Astrocyte (in vitro differentiated cells and primary cell): Measurements from ENCODE around the gene WNT3A. TPM values are rescaled to one million over a fixed set of nuclear protein-coding genes. Genes with fewer than 3 reads are reported as not detected.

Experiments
- DNase-seq: peaks from one replicate; pipeline ENCODE4 v3.0.0-alpha.2; 2010; ENCODE audit warnings: low read depth
- FAIRE-seq: peaks from 2 replicates; lab custom pipeline; 2011; peaks lifted over from hg19 to GRCh38; lab: Jason Lieb, UNC
- H2AFZ ChIP-seq: 2 replicates; pipeline ENCODE4 v1.6.0; 2012; ENCODE audit warnings: low read depth, low read length, inconsistent platforms
- H3K27ac ChIP-seq: 2 replicates; pipeline ENCODE4 v1.5.1; 2011; ENCODE audit warnings: low read depth, low read length, inconsistent platforms
- H3K27me3 ChIP-seq: 2 replicates; pipeline ENCODE4 v1.6.0; 2011; ENCODE audit warnings: low read length, inconsistent platforms; ENCODE audit not compliant: insufficient read depth
- H3K36me3 ChIP-seq: 2 replicates; pipeline ENCODE4 v1.5.1; 2011; ENCODE audit warnings: low read length, inconsistent platforms; ENCODE audit not compliant: insufficient read depth
- H3K4me1 ChIP-seq: 2 replicates; pipeline ENCODE4 v1.5.1; 2011; ENCODE audit warnings: low read length, inconsistent platforms; ENCODE audit not compliant: insufficient read depth
- H3K4me2 ChIP-seq: 2 replicates; pipeline ENCODE4 v1.6.0; 2012; ENCODE audit warnings: low read length, inconsistent platforms
- H3K4me3 ChIP-seq: 2 replicates; pipeline ENCODE4 v1.5.1; 2011; ENCODE audit warnings: low read depth, mild to moderate bottlenecking, low read length, inconsistent platforms; ENCODE audit not compliant: insufficient read depth
- H3K79me2 ChIP-seq: 2 replicates; pipeline ENCODE4 v1.6.0; 2012; ENCODE audit warnings: mild to moderate bottlenecking, low read length, inconsistent platforms; ENCODE audit not compliant: insufficient read depth
- H3K9ac ChIP-seq: 2 replicates; pipeline ENCODE4 v1.6.0; 2012; ENCODE audit warnings: mild to moderate bottlenecking, low read length, inconsistent platforms
- H3K9me3 ChIP-seq: 2 replicates; pipeline ENCODE4 v1.5.1; 2012; ENCODE audit warnings: low read depth, mild to moderate bottlenecking, low read length, inconsistent platforms; ENCODE audit not compliant: insufficient read depth
- H4K20me1 ChIP-seq: 2 replicates; pipeline ENCODE4 v1.6.0; 2012; ENCODE audit warnings: low read length, inconsistent platforms; ENCODE audit not compliant: insufficient read depth
- H3K27ac Mint-ChIP-seq: one replicate; pipeline ENCODE4 v1.8.0; 2021; ENCODE audit warnings: mild to moderate bottlenecking, mixed read lengths; ENCODE audit not compliant: unreplicated experiment
- H3K27me3 Mint-ChIP-seq: one replicate; pipeline ENCODE4 v1.8.0; 2021; ENCODE audit warnings: low read depth, mixed read lengths; ENCODE audit not compliant: unreplicated experiment
- H3K36me3 Mint-ChIP-seq: one replicate; pipeline ENCODE4 v1.8.0; 2021; ENCODE audit warnings: low read depth, mixed read lengths; ENCODE audit not compliant: unreplicated experiment
- H3K4me1 Mint-ChIP-seq: one replicate; pipeline ENCODE4 v1.8.0; 2021; ENCODE audit warnings: low read depth, mixed read lengths; ENCODE audit not compliant: unreplicated experiment
- H3K4me3 Mint-ChIP-seq: one replicate; pipeline ENCODE4 v1.8.0; 2021; ENCODE audit warnings: mild to moderate bottlenecking, moderate library complexity, mixed read lengths; ENCODE audit not compliant: unreplicated experiment
- H3K9me3 Mint-ChIP-seq: one replicate; pipeline ENCODE4 v1.8.0; 2021; ENCODE audit warnings: mild to moderate bottlenecking, mixed read lengths; ENCODE audit not compliant: unreplicated experiment
- EZH2 ChIP-seq: IDR thresholded peaks from 2 replicates; pipeline ENCODE4 v1.6.1; 2012; ENCODE audit warnings: mild to moderate bottlenecking, low read length, inconsistent platforms; ENCODE audit not compliant: insufficient read depth
- total RNA-seq: library from RNA; stranded (reverse); gene quantifications from 2 replicates; pipeline ENCODE4 v1.2.1, GENCODE V29; 2021
- TF ChIP-seq, protein P1 (sequence below): IDR thresholded peaks from 2 replicates; pipeline ENCODE4 v1.5.1; 2011; ENCODE audit warnings: low read depth, mild to moderate bottlenecking, inconsistent platforms, low read length, moderate library complexity; ENCODE audit not compliant: insufficient read depth

Gene WNT3A
- total RNA-seq, 1 donor from 2014 or later: not detected

- no peaks in the 10 kb centered on the region for H3K27me3 ChIP-seq
- H3K4me3 Mint-ChIP-seq: no peak overlapping the region
- H3K4me2 ChIP-seq: no peak overlapping the region
- DNase-seq (no peak), FAIRE-seq (no peak)
- TF ChIP-seq EZH2: no peak
- TF ChIP-seq, protein P1, sequence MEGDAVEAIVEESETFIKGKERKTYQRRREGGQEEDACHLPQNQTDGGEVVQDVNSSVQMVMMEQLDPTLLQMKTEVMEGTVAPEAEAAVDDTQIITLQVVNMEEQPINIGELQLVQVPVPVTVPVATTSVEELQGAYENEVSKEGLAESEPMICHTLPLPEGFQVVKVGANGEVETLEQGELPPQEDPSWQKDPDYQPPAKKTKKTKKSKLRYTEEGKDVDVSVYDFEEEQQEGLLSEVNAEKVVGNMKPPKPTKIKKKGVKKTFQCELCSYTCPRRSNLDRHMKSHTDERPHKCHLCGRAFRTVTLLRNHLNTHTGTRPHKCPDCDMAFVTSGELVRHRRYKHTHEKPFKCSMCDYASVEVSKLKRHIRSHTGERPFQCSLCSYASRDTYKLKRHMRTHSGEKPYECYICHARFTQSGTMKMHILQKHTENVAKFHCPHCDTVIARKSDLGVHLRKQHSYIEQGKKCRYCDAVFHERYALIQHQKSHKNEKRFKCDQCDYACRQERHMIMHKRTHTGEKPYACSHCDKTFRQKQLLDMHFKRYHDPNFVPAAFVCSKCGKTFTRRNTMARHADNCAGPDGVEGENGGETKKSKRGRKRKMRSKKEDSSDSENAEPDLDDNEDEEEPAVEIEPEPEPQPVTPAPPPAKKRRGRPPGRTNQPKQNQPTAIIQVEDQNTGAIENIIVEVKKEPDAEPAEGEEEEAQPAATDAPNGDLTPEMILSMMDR: no peak
- peaks cover 4% of the 10 kb centered on the region for H3K9me3 Mint-ChIP-seq
- peaks cover 39% of the 10 kb centered on the region for H3K27me3 Mint-ChIP-seq
- H3K4me1 Mint-ChIP-seq: peaks cover 8% of the 10 kb centered on the region
- no peaks in the 10 kb centered on the region for H3K36me3 Mint-ChIP-seq
- H3K27ac ChIP-seq: no peak overlapping the region
- no peaks in the 10 kb centered on the region for H4K20me1 ChIP-seq
- no peak overlapping the region for H3K4me3 ChIP-seq
- no peak overlapping the region for H2AFZ ChIP-seq
- H3K9ac ChIP-seq: no peak overlapping the region
- H3K4me1 ChIP-seq: peaks cover 6% of the 10 kb centered on the region
- no peaks in the 10 kb centered on the region for H3K79me2 ChIP-seq
- H3K27ac Mint-ChIP-seq: peak overlapping the region; percentile 58
- H3K9me3 ChIP-seq: no peaks in the 10 kb centered on the region
- H3K36me3 ChIP-seq: no peaks in the 10 kb centered on the region
Measured at GRCh38 chr1:228016653-228017355, 10.0 kb downstream of the WNT3A start.

DNA sequence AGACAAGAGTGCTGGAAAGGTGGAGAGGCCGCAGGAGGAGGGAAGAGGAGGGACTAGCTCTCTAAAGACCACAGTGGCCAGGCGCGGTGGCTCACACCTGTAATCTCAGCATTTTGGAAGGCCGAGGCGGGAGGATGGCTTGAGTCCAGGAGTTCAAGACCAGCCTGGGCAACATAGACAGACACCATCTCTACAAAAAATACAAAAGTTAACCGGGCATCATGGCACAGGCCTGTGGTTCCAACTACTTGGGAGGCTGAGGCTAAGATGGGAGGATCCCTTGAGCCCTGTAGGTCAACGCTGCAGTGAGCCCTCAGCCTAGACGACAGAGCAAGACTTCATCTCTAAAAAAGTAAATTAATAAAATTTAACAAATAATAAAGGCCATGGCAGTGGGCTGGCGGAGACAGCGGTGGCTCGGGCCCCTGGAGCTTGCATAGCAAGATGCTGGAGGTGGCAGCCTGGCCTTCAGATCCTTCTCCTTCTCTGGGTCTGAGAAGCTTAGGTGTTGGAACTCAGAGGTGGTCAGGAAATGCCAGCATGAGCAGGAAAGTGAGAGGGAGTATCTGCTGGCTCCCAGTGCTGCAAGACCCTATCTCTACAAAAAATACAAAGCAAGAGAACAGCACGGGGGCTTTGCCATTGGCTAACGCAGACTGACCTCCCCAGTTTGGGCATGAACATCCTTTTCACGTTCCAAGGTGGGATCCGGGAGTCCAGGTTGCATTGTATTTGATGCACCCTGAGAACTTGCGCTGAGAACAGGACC is 10.7 kb downstream of the WNT3A start:
- Histone ChIP-seq H3K4me3 (no peak overlapping the region), H3K79me2 (no peaks in the 10 kb centered on the region), H4K20me1 (no peaks in the 10 kb centered on the region), H3K9me3 (no peaks in the 10 kb centered on the region), H3K9ac (no peak overlapping the region), H3K27me3 (no peaks in the 10 kb centered on the region), H3K4me2 (no peak overlapping the region), H3K4me1 (peaks cover 6% of the 10 kb centered on the region), H3K27ac (no peak overlapping the region), H3K36me3 (no peaks in the 10 kb centered on the region), H2AFZ (no peak overlapping the region)
- no peak overlapping the region for H3K4me3 Mint-ChIP-seq
- H3K27me3 Mint-ChIP-seq: peaks cover 40% of the 10 kb centered on the region
- FAIRE-seq: no peak
- no peak for TF ChIP-seq EZH2
- TF ChIP-seq, protein P1: no peak
- H3K9me3 Mint-ChIP-seq: peaks cover 4% of the 10 kb centered on the region
- H3K36me3 Mint-ChIP-seq: no peaks in the 10 kb centered on the region
- peaks cover 8% of the 10 kb centered on the region for H3K4me1 Mint-ChIP-seq
- H3K27ac Mint-ChIP-seq: no peak overlapping the region
- no peak for DNase-seq

- H3K27me3 Mint-ChIP-seq: peaks cover 40% of the 10 kb centered on the region
- H3K9me3 Mint-ChIP-seq: peaks cover 4% of the 10 kb centered on the region
- Histone ChIP-seq H4K20me1 (no peaks in the 10 kb centered on the region), H3K27ac (no peak overlapping the region), H3K4me3 (no peak overlapping the region), H2AFZ (no peak overlapping the region), H3K9me3 (no peaks in the 10 kb centered on the region), H3K27me3 (no peaks in the 10 kb centered on the region), H3K9ac (no peak overlapping the region), H3K36me3 (no peaks in the 10 kb centered on the region), H3K4me1 (peaks cover 6% of the 10 kb centered on the region), H3K4me2 (no peak overlapping the region), H3K79me2 (no peaks in the 10 kb centered on the region)
- H3K36me3 Mint-ChIP-seq: no peaks in the 10 kb centered on the region
- no peak for FAIRE-seq
- H3K27ac Mint-ChIP-seq: no peak overlapping the region
- DNase-seq: no peak
- no peak for TF ChIP-seq EZH2
- TF ChIP-seq, protein P1: no peak
- no peak overlapping the region for H3K4me3 Mint-ChIP-seq
- peaks cover 8% of the 10 kb centered on the region for H3K4me1 Mint-ChIP-seq
Measured at GRCh38 chr1:228018125-228018398, 11.3 kb downstream of the WNT3A start.
